CD14-positive monocyte (primary cell): Measurements from ENCODE around the gene BCS1L. TPM values are rescaled to one million over a fixed set of nuclear protein-coding genes. Genes with fewer than 3 reads are reported as not detected.

Experiments used
- DNase-seq, 3 donors: peaks; one replicate each; pipeline ENCODE4 v3.0.0-alpha.2; 2011 to 2022
- H2AFZ ChIP-seq: 2 replicates; pipeline ENCODE4 v1.6.0; 2012; ENCODE audit warnings: mild to moderate bottlenecking, low read depth, low read length, inconsistent platforms; ENCODE audit not compliant: insufficient read depth, poor library complexity, severe bottlenecking
- H3K27ac ChIP-seq, 2 donors: 1 replicate in 1 of 2; 2 replicates in 1 of 2; pipeline ENCODE4 v1.5.1; 2012 to 2013; ENCODE audit warnings: low read length in 2 of 2, control low read depth in 1 of 2, inconsistent platforms in 1 of 2, low read depth in 1 of 2, mild to moderate bottlenecking in 1 of 2
- H3K27me3 ChIP-seq, 2 donors: one replicate each; pipeline versions ENCODE4 v1.6.0 to v1.6.1; 2011 to 2013; ENCODE audit warnings: low read length in 2 of 2; ENCODE audit not compliant: control insufficient read depth in 2 of 2, insufficient read depth in 2 of 2
- H3K36me3 ChIP-seq, 2 donors: replicated peaks in 1 of 2; 1 replicate in 1 of 2; 2 replicates in 1 of 2; pipeline versions ENCODE4 v1.5.1 to v1.6.1; 2012 to 2013; ENCODE audit warnings: low read length in 2 of 2, control low read depth in 1 of 2, inconsistent platforms in 1 of 2, mild to moderate bottlenecking in 1 of 2; ENCODE audit not compliant: insufficient read depth in 2 of 2, control insufficient read depth in 1 of 2
- H3K4me1 ChIP-seq, 2 donors: 1 replicate in 1 of 2; 2 replicates in 1 of 2; pipeline versions ENCODE4 v1.5.1 to v1.6.1; 2012 to 2013; ENCODE audit warnings: low read length in 2 of 2, control low read depth in 1 of 2, inconsistent platforms in 1 of 2, mild to moderate bottlenecking in 1 of 2, moderate library complexity in 1 of 2; ENCODE audit not compliant: insufficient read depth in 2 of 2, control insufficient read depth in 1 of 2
- H3K4me2 ChIP-seq: replicated peaks from 2 replicates; pipeline ENCODE3; 2012; ENCODE audit warnings: low read length, moderate library complexity, mild to moderate bottlenecking; ENCODE audit not compliant: poor library complexity, severe bottlenecking; ENCODE audit errors: extremely low read depth
- H3K4me3 ChIP-seq, 3 experiments: fragments of 200-600 bp in 1 of 3; sonication (generic) in 1 of 3; replicated peaks in 1 of 3; 1 replicate in 2 of 3; 2 replicates in 1 of 3; pipeline ENCODE4 v1.5.1; 2011 to 2013; ENCODE audit warnings: low read length in 3 of 3, mild to moderate bottlenecking in 3 of 3, control low read depth in 2 of 3, low read depth in 2 of 3, inconsistent platforms in 1 of 3, moderate library complexity in 1 of 3
- H3K79me2 ChIP-seq: 2 replicates; pipeline ENCODE4 v1.6.0; 2012; ENCODE audit warnings: mild to moderate bottlenecking, control low read depth, inconsistent platforms, low read length, moderate library complexity; ENCODE audit not compliant: insufficient read depth
- H3K9ac ChIP-seq: 2 replicates; pipeline ENCODE4 v1.6.0; 2017; ENCODE audit warnings: low read length, mild to moderate bottlenecking; ENCODE audit not compliant: insufficient read depth, poor library complexity, severe bottlenecking
- H3K9me3 ChIP-seq, 2 donors: replicated peaks in 1 of 2; 1 replicate in 1 of 2; 2 replicates in 1 of 2; pipeline versions ENCODE4 v1.5.1 to v1.6.1; 2012 to 2013; ENCODE audit warnings: low read length in 2 of 2, control low read depth in 1 of 2; ENCODE audit not compliant: control insufficient read depth in 1 of 2, insufficient read depth in 1 of 2
- H4K20me1 ChIP-seq: 2 replicates; pipeline ENCODE4 v1.6.0; 2012; ENCODE audit warnings: mild to moderate bottlenecking, low read length, control low read depth, moderate library complexity; ENCODE audit not compliant: insufficient read depth
- H3K27ac Mint-ChIP-seq, 7 donors: one replicate each; pipeline ENCODE4 v1.8.0; 2020; ENCODE audit warnings: mild to moderate bottlenecking in 7 of 7, mixed read lengths in 7 of 7, moderate library complexity in 6 of 7, inconsistent platforms in 2 of 7
- H3K27me3 Mint-ChIP-seq, 3 donors: one replicate each; pipeline ENCODE4 v1.8.0; 2021 to 2022; ENCODE audit warnings: low read depth in 3 of 3, mild to moderate bottlenecking in 3 of 3, mixed read lengths in 3 of 3, moderate library complexity in 3 of 3, inconsistent platforms in 1 of 3
- H3K36me3 Mint-ChIP-seq, 2 donors: one replicate each; pipeline ENCODE4 v1.8.0; 2020; ENCODE audit warnings: mixed read lengths in 2 of 2, inconsistent platforms in 1 of 2, mild to moderate bottlenecking in 1 of 2
- H3K4me1 Mint-ChIP-seq: one replicate; pipeline ENCODE4 v1.8.0; 2020; ENCODE audit warnings: mild to moderate bottlenecking, mixed read lengths
- H3K4me3 Mint-ChIP-seq, 2 donors: one replicate each; pipeline ENCODE4 v1.8.0; 2020; ENCODE audit warnings: mild to moderate bottlenecking in 2 of 2, mixed read lengths in 2 of 2, moderate library complexity in 1 of 2
- H3K9me3 Mint-ChIP-seq, 7 donors: one replicate each; pipeline ENCODE4 v1.8.0; 2020 to 2022; ENCODE audit warnings: mixed read lengths in 7 of 7, mild to moderate bottlenecking in 6 of 7, moderate library complexity in 6 of 7, inconsistent platforms in 2 of 7
- WGBS: methylation state at CpG from one replicate; pipeline ENCODE4 v1.1.5; 2013; ENCODE audit warnings: missing lambda C conversion rate; ENCODE audit not compliant: insufficient coverage; 5-methylcytosine and 5-hydroxymethylcytosine counted together
- intact Hi-C, 2 donors: fragments of 100-400 bp; cut with micrococcal nuclease; formaldehyde crosslinking; loops; one replicate each; pipeline versions ENCODE4 v1.15.0 to v1.15.1; 2023
- polyA plus RNA-seq, 3 donors: library from polyadenylated mRNA; depleted of rRNA in 1 of 3; unstranded in 2 of 3; stranded (reverse) in 1 of 3; fragments of 300-500 nt in 2 of 3; fragments of >200 nt in 1 of 3; fragmentation: Illumina TruSeq in 2 of 3; gene quantifications; 1 replicate in 2 of 3; 2 replicates in 1 of 3; pipeline ENCODE4 v1.2.3, GENCODE V29; 2012 to 2021
- TF ChIP-seq, protein P1 (sequence below): fragments of 200-600 bp; IDR thresholded peaks from one replicate; pipeline ENCODE4 v1.8.0; 2022; ENCODE audit warnings: antibody characterized with exemption, mild to moderate bottlenecking

BCS1L gene
- polyA plus RNA-seq, 3 donors, result 10.5 to 42.9 (median 12.3) TPM

DNA sequence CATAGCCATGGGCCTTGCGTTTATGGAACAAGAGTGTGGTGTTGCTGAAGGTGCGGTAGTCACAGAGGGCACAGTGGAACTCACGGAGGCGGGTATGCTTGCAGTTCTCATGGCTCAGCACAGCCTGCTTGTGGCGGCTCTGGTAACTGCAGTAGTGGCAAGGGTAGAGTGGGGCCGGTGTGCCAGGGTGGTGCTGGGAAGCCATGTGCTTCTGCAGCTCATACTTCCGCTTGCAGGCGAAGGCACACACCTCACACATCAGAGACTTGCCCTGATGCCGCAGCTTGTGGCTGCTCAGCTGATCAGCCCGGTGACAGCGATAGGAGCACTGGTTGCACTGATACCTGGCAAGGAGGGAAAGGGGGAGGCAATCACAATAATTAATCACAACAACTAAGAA, 14.8 kb upstream of the BCS1L start:
- H3K36me3 ChIP-seq, result peaks cover 83 to 97% of the 10 kb centered on the region in 2 donors
- TF ChIP-seq, protein P1, sequence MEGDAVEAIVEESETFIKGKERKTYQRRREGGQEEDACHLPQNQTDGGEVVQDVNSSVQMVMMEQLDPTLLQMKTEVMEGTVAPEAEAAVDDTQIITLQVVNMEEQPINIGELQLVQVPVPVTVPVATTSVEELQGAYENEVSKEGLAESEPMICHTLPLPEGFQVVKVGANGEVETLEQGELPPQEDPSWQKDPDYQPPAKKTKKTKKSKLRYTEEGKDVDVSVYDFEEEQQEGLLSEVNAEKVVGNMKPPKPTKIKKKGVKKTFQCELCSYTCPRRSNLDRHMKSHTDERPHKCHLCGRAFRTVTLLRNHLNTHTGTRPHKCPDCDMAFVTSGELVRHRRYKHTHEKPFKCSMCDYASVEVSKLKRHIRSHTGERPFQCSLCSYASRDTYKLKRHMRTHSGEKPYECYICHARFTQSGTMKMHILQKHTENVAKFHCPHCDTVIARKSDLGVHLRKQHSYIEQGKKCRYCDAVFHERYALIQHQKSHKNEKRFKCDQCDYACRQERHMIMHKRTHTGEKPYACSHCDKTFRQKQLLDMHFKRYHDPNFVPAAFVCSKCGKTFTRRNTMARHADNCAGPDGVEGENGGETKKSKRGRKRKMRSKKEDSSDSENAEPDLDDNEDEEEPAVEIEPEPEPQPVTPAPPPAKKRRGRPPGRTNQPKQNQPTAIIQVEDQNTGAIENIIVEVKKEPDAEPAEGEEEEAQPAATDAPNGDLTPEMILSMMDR, result no peak
- H3K4me3 ChIP-seq, result no peak overlapping the region
- H3K9me3 Mint-ChIP-seq, result no peaks in the 10 kb centered on the region
- H3K4me3 Mint-ChIP-seq, result no peak overlapping the region
- H3K79me2 ChIP-seq, result no peaks in the 10 kb centered on the region
- peaks cover 82 to 100% of the 10 kb centered on the region in 2 donors for H3K36me3 Mint-ChIP-seq
- H2AFZ ChIP-seq, result no peak overlapping the region
- no peak overlapping the region for H3K9ac ChIP-seq
- intact Hi-C loops, result no loop called here
- H3K4me1 ChIP-seq, result no peaks in the 10 kb centered on the region
- H4K20me1 ChIP-seq, result peaks cover 5% of the 10 kb centered on the region
- H3K27ac Mint-ChIP-seq, result peak overlapping the region in 2 of 7 donors; percentile 61 to 63
- 97% methylated on average over 3 of the region's 11 CpGs for WGBS
- DNase-seq, result no peak
- H3K9me3 ChIP-seq, result no peaks in the 10 kb centered on the region
- no peaks in the 10 kb centered on the region for H3K4me1 Mint-ChIP-seq
- no peak overlapping the region for H3K4me2 ChIP-seq
- no peaks in the 10 kb centered on the region for H3K27me3 Mint-ChIP-seq
- H3K27ac ChIP-seq, result no peak overlapping the region
- no peaks in the 10 kb centered on the region for H3K27me3 ChIP-seq

DNA sequence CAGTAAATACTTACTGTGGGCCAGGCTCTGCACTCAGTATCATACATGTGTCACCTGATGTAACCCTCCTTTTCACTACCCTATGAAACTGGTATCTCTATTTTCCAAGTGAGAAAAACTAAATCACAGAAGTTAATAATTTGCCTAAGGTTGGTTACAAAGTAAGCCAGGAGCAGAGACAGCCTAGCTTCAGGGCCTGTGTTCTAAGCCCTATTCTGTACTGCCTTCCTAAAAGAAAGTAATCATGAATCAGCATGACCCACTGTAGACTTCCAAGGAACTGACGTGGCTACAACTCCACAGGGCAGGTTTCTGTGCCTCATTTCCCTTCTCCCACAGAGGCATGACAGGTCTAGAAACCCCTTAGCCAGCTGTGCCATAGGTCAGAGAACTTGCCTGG, 14.4 kb upstream of the BCS1L start:
- Histone ChIP-seq H3K79me2 (no peaks in the 10 kb centered on the region), H3K36me3 (peaks cover 84 to 97% of the 10 kb centered on the region in 2 donors), H3K9ac (no peak overlapping the region), H2AFZ (no peak overlapping the region), H3K4me2 (no peak overlapping the region), H3K27me3 (no peaks in the 10 kb centered on the region), H3K27ac (no peak overlapping the region), H4K20me1 (peaks cover 5% of the 10 kb centered on the region), H3K9me3 (no peaks in the 10 kb centered on the region), H3K4me3 (no peak overlapping the region), H3K4me1 (no peaks in the 10 kb centered on the region)
- H3K27me3 Mint-ChIP-seq, result no peaks in the 10 kb centered on the region
- 86% methylated on average over 1 of the region's 1 CpG for WGBS
- H3K36me3 Mint-ChIP-seq, result peaks cover 84 to 100% of the 10 kb centered on the region in 2 donors
- intact Hi-C loops, result no loop called here
- H3K9me3 Mint-ChIP-seq, result no peaks in the 10 kb centered on the region
- H3K4me1 Mint-ChIP-seq, result no peaks in the 10 kb centered on the region
- DNase-seq, result no peak
- TF ChIP-seq, protein P1, result no peak
- no peak overlapping the region for H3K27ac Mint-ChIP-seq
- no peak overlapping the region for H3K4me3 Mint-ChIP-seq
